Measurements from ENCODE around the gene ZCCHC24. TPM values are rescaled to one million over a fixed set of nuclear protein-coding genes. Genes with fewer than 3 reads are reported as not detected.

ZCCHC24 gene
- total and polyA plus RNA-seq, 2 donors (not counting 3 experiments of a cell fraction or from before 2014, with no cell fraction given), result 5.2 to 8.4 TPM

DNA sequence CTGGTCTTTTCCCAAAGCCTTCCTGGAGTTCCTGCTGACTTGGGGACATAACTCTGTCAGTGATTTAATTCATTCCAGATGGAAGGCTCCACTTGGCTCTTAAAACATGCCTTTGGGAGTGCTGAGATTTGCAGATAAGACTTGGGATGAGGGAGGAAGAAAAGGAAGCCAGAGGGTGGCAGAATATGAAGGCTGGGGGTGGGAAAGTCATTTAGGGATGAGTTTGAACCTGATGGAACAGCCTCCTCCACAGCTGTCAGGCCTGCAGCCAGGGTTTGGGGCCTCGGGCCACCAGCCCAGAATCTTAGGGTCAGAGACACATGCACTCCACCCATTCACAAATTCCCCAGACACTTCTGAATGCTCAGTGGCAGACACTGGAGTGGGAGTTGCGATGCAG, 38.5 kb upstream of the ZCCHC24 start:
- no peak for FAIRE-seq

DNA sequence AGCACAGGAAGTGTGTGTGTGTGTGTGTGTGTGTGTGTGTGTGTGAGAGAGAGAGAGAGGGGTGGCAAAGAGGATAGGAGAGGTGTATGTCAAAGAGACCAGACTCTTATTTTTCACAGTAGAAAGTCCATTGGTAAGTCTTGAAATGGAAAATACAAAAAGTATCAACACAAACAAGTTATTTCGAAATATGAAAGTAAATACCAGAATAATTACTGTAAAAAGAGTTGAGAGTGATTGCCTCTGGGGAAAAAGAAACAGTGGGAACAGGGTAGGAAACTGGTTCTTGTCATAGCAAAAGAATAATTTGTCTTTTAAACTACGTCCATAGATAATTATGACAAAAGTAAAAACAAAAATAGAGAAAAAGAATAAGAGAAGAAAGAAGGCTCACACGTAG, 37.9 kb upstream of the ZCCHC24 start:
- intact Hi-C loops (cut with micrococcal nuclease), result no loop called here
- H3K27ac ChIP-seq (ENCODE audit: insufficient read depth, low read depth, low read length), result no peak overlapping the region
- no peaks in the 10 kb centered on the region for H4K20me1 ChIP-seq (replicated peaks; ENCODE audit: control insufficient read depth, extremely low read depth, insufficient read depth, low read length)
- no peak overlapping the region for H3K4me3 ChIP-seq (replicated peaks in 1 of 3; ENCODE audit: insufficient read depth in 1 of 3, low read depth in 1 of 3, low read length in 3 of 3)
- FAIRE-seq (no peak), DNase-seq (ENCODE audit: low read depth, low spot score) (no peak)
- dilution Hi-C loops (cut with MboI; ENCODE audit: extremely low pct_ligation_motif_present, low sequenced_read_pairs), result no loop called here
- no peaks in the 10 kb centered on the region for H3K9me3 ChIP-seq (replicated peaks; ENCODE audit: control insufficient read depth, insufficient read depth, low read length)
- no peaks in the 10 kb centered on the region for H3K9me1 ChIP-seq (replicated peaks; ENCODE audit: control insufficient read depth, extremely low read depth, insufficient read depth, low read length)
- no peak overlapping the region for H2AFZ ChIP-seq (ENCODE audit: low read depth, low read length)
- peaks cover 3 to 8% of the 10 kb centered on the region in 2 experiments for H3K27me3 ChIP-seq (ENCODE audit: control insufficient read depth in 2 of 2, insufficient read depth in 2 of 2, low read length in 2 of 2)
- CTCF ChIA-PET, result interaction anchor here (3.8 to 4.9 kb wide), 2 partner anchors 15 to 109 kb away, joined by 20 to 26 read pairs; no protein-coding TSS in a partner anchor
- no peak overlapping the region for H3K4me2 ChIP-seq (ENCODE audit: insufficient read depth, low read length)
- H3K79me2 ChIP-seq (ENCODE audit: control insufficient read depth, insufficient read depth, low read length), result no peaks in the 10 kb centered on the region
- BruUV-seq (replicated peaks), result no TSS peak
- no peak for TF ChIP-seq POLR2A (IDR thresholded peaks at IDR 0.05; ENCODE audit: low read depth, low read length)
- TF ChIP-seq, protein P1, sequence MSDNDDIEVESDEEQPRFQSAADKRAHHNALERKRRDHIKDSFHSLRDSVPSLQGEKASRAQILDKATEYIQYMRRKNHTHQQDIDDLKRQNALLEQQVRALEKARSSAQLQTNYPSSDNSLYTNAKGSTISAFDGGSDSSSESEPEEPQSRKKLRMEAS (IDR thresholded peaks at IDR 0.05; ENCODE audit: insufficient read depth, insufficient read length), result no peak
- no peak for TF ChIP-seq GATA2 (IDR thresholded peaks at IDR 0.05; ENCODE audit: insufficient read depth, insufficient read length, low read depth, low read length)
- no peak for TF ChIP-seq MYC (IDR thresholded peaks at IDR 0.05; ENCODE audit: low read depth, low read length)
- TF ChIP-seq, protein P2, sequence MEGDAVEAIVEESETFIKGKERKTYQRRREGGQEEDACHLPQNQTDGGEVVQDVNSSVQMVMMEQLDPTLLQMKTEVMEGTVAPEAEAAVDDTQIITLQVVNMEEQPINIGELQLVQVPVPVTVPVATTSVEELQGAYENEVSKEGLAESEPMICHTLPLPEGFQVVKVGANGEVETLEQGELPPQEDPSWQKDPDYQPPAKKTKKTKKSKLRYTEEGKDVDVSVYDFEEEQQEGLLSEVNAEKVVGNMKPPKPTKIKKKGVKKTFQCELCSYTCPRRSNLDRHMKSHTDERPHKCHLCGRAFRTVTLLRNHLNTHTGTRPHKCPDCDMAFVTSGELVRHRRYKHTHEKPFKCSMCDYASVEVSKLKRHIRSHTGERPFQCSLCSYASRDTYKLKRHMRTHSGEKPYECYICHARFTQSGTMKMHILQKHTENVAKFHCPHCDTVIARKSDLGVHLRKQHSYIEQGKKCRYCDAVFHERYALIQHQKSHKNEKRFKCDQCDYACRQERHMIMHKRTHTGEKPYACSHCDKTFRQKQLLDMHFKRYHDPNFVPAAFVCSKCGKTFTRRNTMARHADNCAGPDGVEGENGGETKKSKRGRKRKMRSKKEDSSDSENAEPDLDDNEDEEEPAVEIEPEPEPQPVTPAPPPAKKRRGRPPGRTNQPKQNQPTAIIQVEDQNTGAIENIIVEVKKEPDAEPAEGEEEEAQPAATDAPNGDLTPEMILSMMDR (IDR thresholded peaks at IDR 0.05; ENCODE audit: extremely low read depth in 1 of 2, insufficient read depth in 1 of 2, low read depth in 1 of 2, low read length in 2 of 2), result no peak
- no peak for TF ChIP-seq POLR2AphosphoS5 (IDR thresholded peaks at IDR 0.05; ENCODE audit: insufficient read depth, low read depth, low read length)
- TF ChIP-seq FOS (IDR thresholded peaks at IDR 0.05; ENCODE audit: borderline replicate concordance, insufficient read depth, low read length), result no peak
- no peak for TF ChIP-seq JUN (IDR thresholded peaks at IDR 0.05; ENCODE audit: borderline replicate concordance, insufficient read depth, insufficient read length, low read depth)
- TF ChIP-seq EZH2 (IDR thresholded peaks at IDR 0.05; ENCODE audit: borderline replicate concordance, low read depth, low read length, severe bottlenecking), result no peak
- POLR2A ChIA-PET, result no interaction called here
- no peaks in the 10 kb centered on the region for H3K36me3 ChIP-seq (ENCODE audit: control insufficient read depth in 2 of 2, extremely low read depth in 1 of 2, insufficient read depth in 2 of 2, low read length in 2 of 2)
- no peaks in the 10 kb centered on the region for H3K4me1 ChIP-seq (ENCODE audit: control insufficient read depth, extremely low read depth, insufficient read depth, low read length)
- H3K9ac ChIP-seq (replicated peaks; ENCODE audit: extremely low read depth, insufficient read depth, low read length), result no peak overlapping the region

More for the DNA sequence above, 38.5 kb upstream of the ZCCHC24 start:
- H3K9me3 ChIP-seq (replicated peaks; ENCODE audit: control insufficient read depth, insufficient read depth, low read length), result no peaks in the 10 kb centered on the region
- no peak overlapping the region for H3K9ac ChIP-seq (replicated peaks; ENCODE audit: extremely low read depth, insufficient read depth, low read length)
- H3K79me2 ChIP-seq (ENCODE audit: control insufficient read depth, insufficient read depth, low read length), result no peaks in the 10 kb centered on the region
- H2AFZ ChIP-seq (ENCODE audit: low read depth, low read length), result no peak overlapping the region
- TF ChIP-seq, protein P2 (IDR thresholded peaks at IDR 0.05; ENCODE audit: extremely low read depth in 1 of 2, insufficient read depth in 1 of 2, low read depth in 1 of 2, low read length in 2 of 2), result no peak
- TF ChIP-seq JUN (IDR thresholded peaks at IDR 0.05; ENCODE audit: borderline replicate concordance, insufficient read depth, insufficient read length, low read depth), result no peak
- no peaks in the 10 kb centered on the region for H3K4me1 ChIP-seq (ENCODE audit: control insufficient read depth, extremely low read depth, insufficient read depth, low read length)
- ChIA-PET CTCF (interaction anchor here (10.8 kb wide), 1 partner anchor 111 kb away, joined by 252 read pairs; no protein-coding TSS in a partner anchor), POLR2A (no interaction called here)
- no peak overlapping the region for H3K27ac ChIP-seq (ENCODE audit: insufficient read depth, low read depth, low read length)
- peaks cover 3 to 6% of the 10 kb centered on the region in 2 experiments for H3K27me3 ChIP-seq (ENCODE audit: control insufficient read depth in 2 of 2, insufficient read depth in 2 of 2, low read length in 2 of 2)
- H3K4me2 ChIP-seq (ENCODE audit: insufficient read depth, low read length), result no peak overlapping the region
- H3K4me3 ChIP-seq (replicated peaks in 1 of 3; ENCODE audit: insufficient read depth in 1 of 3, low read depth in 1 of 3, low read length in 3 of 3), result no peak overlapping the region
- no TSS peak for BruUV-seq (replicated peaks)
- no peaks in the 10 kb centered on the region for H3K9me1 ChIP-seq (replicated peaks; ENCODE audit: control insufficient read depth, extremely low read depth, insufficient read depth, low read length)
- DNase-seq (ENCODE audit: low read depth, low spot score), result no peak
- no peaks in the 10 kb centered on the region for H3K36me3 ChIP-seq (ENCODE audit: control insufficient read depth in 2 of 2, extremely low read depth in 1 of 2, insufficient read depth in 2 of 2, low read length in 2 of 2)
- dilution Hi-C loops (cut with MboI; ENCODE audit: extremely low pct_ligation_motif_present, low sequenced_read_pairs) (no loop called here), intact Hi-C loops (cut with micrococcal nuclease) (no loop called here)
- H4K20me1 ChIP-seq (replicated peaks; ENCODE audit: control insufficient read depth, extremely low read depth, insufficient read depth, low read length), result no peaks in the 10 kb centered on the region

All from endothelial cell of umbilical vein (primary cell).